ENCODE data around the gene MICB. TPM values are rescaled to one million over a fixed set of nuclear protein-coding genes. Genes with fewer than 3 reads are reported as not detected.
"Not testable (repeated sequence)": the region's sequence is repeated elsewhere in the genome, so short reads cannot be mapped to it uniquely, and the experiment has no call there.

The MICB gene
- total and polyA plus RNA-seq, 7 experiments from 2014 or later = 3.4 to 49.5 (median 12.6) TPM

DNA sequence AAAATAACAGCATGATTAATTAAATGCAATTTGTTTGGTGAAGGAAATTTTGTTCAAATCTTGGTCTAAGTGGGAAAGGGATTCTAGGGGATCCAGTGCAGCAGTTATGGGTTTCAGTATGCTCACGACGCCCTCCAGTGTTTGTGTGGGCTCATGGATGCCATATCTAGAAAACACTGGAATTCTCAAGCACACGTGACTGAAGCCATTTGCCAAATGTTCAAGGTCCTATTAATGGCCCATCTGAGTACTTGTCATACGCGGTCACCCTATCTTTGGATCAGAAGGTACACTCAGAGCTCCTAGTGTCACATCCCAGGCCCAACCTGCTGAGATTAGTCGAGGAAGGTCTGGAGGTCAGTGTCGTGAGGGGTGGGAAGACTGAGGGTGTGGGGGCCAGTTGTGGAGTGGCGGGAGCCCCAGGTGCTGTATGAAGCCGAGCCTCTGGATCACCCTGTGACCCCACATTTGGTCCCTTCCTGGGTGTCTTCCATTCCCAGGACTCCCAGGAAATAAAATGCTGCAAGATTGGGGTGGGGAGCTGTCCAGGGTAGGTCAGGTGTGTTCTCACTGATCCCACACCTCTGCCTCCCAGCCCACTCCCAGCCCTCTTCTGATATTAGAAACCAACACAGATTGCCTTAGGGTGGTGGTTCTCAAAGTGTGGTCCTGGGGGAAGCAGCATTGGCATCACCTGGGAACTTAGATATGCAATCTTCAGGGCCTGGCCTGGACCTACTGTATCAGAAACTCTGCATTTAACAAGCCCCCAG lies 11.7 kb upstream of the MICB start:
- CTCF ChIA-PET; H3K9me3 ChIP-seq (ENCODE audit: control insufficient read depth in 2 of 3, low read length in 3 of 3); H3K9me3 Mint-ChIP-seq; H3K27me3 Mint-ChIP-seq; DNase-seq; H3K36me3 Mint-ChIP-seq; H3K36me3 ChIP-seq (ENCODE audit: control insufficient read depth in 2 of 3, insufficient read depth in 3 of 3, low read length in 3 of 3); H3K27me3 ChIP-seq (ENCODE audit: control insufficient read depth in 2 of 2, insufficient read depth in 2 of 2, low read length in 2 of 2); H3K27ac ChIP-seq (ENCODE audit: low read depth, low read length); intact Hi-C loops (cut with micrococcal nuclease); H3K4me3 ChIP-seq (ENCODE audit: low read length); H3K4me3 Mint-ChIP-seq; H3K27ac Mint-ChIP-seq; H3K4me1 ChIP-seq (ENCODE audit: control insufficient read depth in 2 of 2, insufficient read depth in 2 of 2, low read length in 2 of 2): not testable (repeated sequence)
- POLR2A ChIA-PET = interaction anchor here (2.0 kb wide), 1 partner anchor 55 kb away, joined by 5 read pairs; the partner anchor contains the start of gene DDX39B
- H3K4me1 Mint-ChIP-seq = peaks cover 0 to 17% (median 0%) of the 10 kb centered on the region in 7 donors
- ATAC-seq = peak; percentile 34

DNA sequence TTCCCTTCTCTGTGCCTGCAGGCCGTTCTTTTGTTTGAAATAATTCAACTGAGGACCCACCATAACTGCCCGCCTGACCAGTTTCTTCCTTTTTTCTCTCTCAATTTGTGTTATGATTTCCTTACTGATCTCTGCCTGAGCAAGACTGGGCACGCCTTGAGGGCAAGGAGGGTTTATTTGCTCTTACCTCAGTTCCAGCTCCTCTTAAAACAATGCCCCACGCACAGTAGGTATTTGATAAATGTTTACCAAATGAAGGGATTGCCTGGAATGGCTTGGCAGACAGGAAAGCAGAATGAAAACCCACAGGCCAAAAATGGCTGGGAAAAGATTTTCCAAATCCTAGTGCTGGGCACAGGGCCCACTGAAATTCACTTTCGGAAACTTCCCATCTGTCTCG lies 10.3 kb upstream of the MICB start:
- H3K4me1 ChIP-seq (ENCODE audit: control insufficient read depth in 2 of 2, insufficient read depth in 2 of 2, low read length in 2 of 2); H3K9me3 ChIP-seq (ENCODE audit: control insufficient read depth in 2 of 3, low read length in 3 of 3); H3K27me3 ChIP-seq (ENCODE audit: control insufficient read depth in 2 of 2, insufficient read depth in 2 of 2, low read length in 2 of 2); H3K4me3 ChIP-seq (ENCODE audit: low read length); ATAC-seq; CTCF ChIA-PET; H3K36me3 ChIP-seq (ENCODE audit: control insufficient read depth in 2 of 3, insufficient read depth in 3 of 3, low read length in 3 of 3); H3K27me3 Mint-ChIP-seq; H3K27ac Mint-ChIP-seq; intact Hi-C loops (cut with micrococcal nuclease); DNase-seq; H3K27ac ChIP-seq (ENCODE audit: low read depth, low read length); H3K4me3 Mint-ChIP-seq; H3K9me3 Mint-ChIP-seq; H3K36me3 Mint-ChIP-seq: not testable (repeated sequence)
- POLR2A ChIA-PET = interaction anchor here (2.0 kb wide), 1 partner anchor 54 kb away, joined by 5 read pairs; the partner anchor contains the start of gene DDX39B
- H3K4me1 Mint-ChIP-seq = peaks cover 6 to 23% (median 8%) of the 10 kb centered on the region in 7 donors

DNA sequence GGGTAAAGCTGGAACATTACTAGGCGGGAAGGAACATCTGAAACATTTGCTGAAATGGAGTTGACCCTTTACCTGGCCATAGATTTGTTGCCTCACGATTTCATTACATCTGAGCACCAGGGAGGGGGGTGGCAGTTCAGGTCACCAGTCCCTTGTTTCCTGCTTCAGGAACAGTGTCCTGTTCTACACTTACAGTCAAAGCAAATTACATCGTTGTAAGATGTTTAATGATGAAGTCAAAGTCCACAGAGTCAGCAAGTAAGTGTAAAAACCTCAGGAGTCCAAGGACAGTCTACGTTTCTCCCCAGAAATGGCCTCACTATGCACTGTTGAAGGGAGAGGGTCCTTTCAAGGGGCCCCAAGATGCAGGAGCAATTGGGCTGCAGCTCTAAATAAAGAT lies 8.9 kb upstream of the MICB start:
- Histone ChIP-seq H3K27me3 (ENCODE audit: control insufficient read depth in 2 of 2, insufficient read depth in 2 of 2, low read length in 2 of 2) (no peaks in the 10 kb centered on the region), H3K27ac (ENCODE audit: low read depth, low read length) (no peak overlapping the region), H3K9me3 (ENCODE audit: control insufficient read depth in 2 of 3, low read length in 3 of 3) (no peaks in the 10 kb centered on the region), H3K4me1 (ENCODE audit: control insufficient read depth in 2 of 2, insufficient read depth in 2 of 2, low read length in 2 of 2) (peaks cover 4 to 9% of the 10 kb centered on the region in 2 donors), H3K36me3 (ENCODE audit: control insufficient read depth in 2 of 3, insufficient read depth in 3 of 3, low read length in 3 of 3) (peaks cover 0 to 4% (median 0%) of the 10 kb centered on the region in 3 experiments), H3K4me3 (ENCODE audit: low read length) (no peak overlapping the region)
- H3K27ac Mint-ChIP-seq = no peak overlapping the region
- peaks cover 0 to 10% (median 0%) of the 10 kb centered on the region in 5 donors for H3K36me3 Mint-ChIP-seq
- ATAC-seq (no peak), DNase-seq (no peak)
- H3K9me3 Mint-ChIP-seq = no peaks in the 10 kb centered on the region
- peaks cover 15 to 32% (median 16%) of the 10 kb centered on the region in 7 donors for H3K4me1 Mint-ChIP-seq
- H3K4me3 Mint-ChIP-seq = no peak overlapping the region
- intact Hi-C loops (cut with micrococcal nuclease) = no loop called here
- ChIA-PET POLR2A (interaction anchor here (0.6 to 1.3 kb wide), 3 partner anchors 15 to 67 kb away, joined by 3 read pairs; no protein-coding TSS in a partner anchor), CTCF (interaction anchor here (1.4 kb wide), 1 partner anchor 94 kb away, joined by 7 read pairs; no protein-coding TSS in a partner anchor)
- H3K27me3 Mint-ChIP-seq = no peaks in the 10 kb centered on the region

DNA sequence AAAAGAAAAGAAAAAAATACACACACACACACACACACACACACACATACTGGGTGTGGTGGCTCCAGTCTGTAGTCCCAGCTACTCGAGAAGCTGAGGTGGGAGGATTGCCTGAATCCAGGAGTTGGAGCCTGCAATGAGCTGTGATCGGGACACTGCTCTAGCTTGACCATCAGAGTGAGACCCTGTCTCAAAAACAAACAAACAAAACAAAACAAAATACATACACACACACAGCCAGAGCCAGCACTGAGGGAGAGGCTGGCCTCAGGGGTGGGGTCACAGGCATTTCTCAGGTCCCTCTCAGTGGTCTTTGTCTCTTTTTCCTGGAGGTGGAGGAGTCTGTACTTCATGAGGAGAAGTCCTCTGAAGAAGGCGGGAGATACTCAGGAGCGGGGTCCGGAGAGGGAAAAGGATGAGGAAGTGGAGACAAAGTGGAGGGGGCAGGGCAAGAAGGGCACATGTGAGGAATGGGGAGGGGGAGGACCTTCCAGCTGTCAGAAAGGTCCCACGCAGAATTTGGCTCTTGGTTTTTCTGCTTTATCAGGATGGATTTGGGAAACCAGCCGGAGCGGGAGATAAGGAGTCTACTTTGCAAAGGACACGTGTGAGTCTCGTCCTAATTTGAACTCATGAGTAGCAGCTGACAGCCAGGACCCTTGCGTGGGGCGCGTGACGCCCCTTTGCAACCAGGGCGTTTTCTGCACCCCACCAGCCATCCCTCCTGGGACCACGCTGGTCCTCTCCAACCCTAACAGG lies 7.7 kb upstream of the MICB start:
- H3K27ac Mint-ChIP-seq = peak overlapping the region in 4 of 9 donors; percentile 21 to 64 (median 48)
- ATAC-seq (no peak), DNase-seq (no peak)
- H3K9me3 Mint-ChIP-seq = no peaks in the 10 kb centered on the region
- Histone ChIP-seq H3K4me1 (ENCODE audit: control insufficient read depth in 2 of 2, insufficient read depth in 2 of 2, low read length in 2 of 2) (peaks cover 5 to 9% of the 10 kb centered on the region in 2 donors), H3K36me3 (ENCODE audit: control insufficient read depth in 2 of 3, insufficient read depth in 3 of 3, low read length in 3 of 3) (peaks cover 0 to 8% (median 0%) of the 10 kb centered on the region in 3 experiments), H3K9me3 (ENCODE audit: control insufficient read depth in 2 of 3, low read length in 3 of 3) (no peaks in the 10 kb centered on the region), H3K27ac (ENCODE audit: low read depth, low read length) (no peak overlapping the region), H3K4me3 (ENCODE audit: low read length) (no peak overlapping the region), H3K27me3 (ENCODE audit: control insufficient read depth in 2 of 2, insufficient read depth in 2 of 2, low read length in 2 of 2) (no peaks in the 10 kb centered on the region)
- H3K4me1 Mint-ChIP-seq = peaks cover 16 to 35% (median 19%) of the 10 kb centered on the region in 7 donors
- H3K36me3 Mint-ChIP-seq = peaks cover 0 to 14% (median 0%) of the 10 kb centered on the region in 5 donors
- H3K4me3 Mint-ChIP-seq = peak overlapping the region in 2 of 10 donors; percentile 30 to 47
- POLR2A ChIA-PET = interaction anchor here (0.6 to 1.3 kb wide), 2 partner anchors 51 to 107 kb away, joined by 3 to 5 read pairs; no protein-coding TSS in a partner anchor
- no peaks in the 10 kb centered on the region for H3K27me3 Mint-ChIP-seq
- intact Hi-C loops (cut with micrococcal nuclease) = loop anchor here (5.0 to 10.0 kb wide), 5 partner anchors 177 to 705 kb away; partner anchors contain the start of genes CSNK2B (in 1 of the 2), GPSM3 (in 1 of the 2), LY6G5B (in 1 of the 2) and NEU1 (in 1 of the 2)
- CTCF ChIA-PET = interaction anchor here (1.4 kb wide), 1 partner anchor 93 kb away, joined by 7 read pairs; no protein-coding TSS in a partner anchor

DNA sequence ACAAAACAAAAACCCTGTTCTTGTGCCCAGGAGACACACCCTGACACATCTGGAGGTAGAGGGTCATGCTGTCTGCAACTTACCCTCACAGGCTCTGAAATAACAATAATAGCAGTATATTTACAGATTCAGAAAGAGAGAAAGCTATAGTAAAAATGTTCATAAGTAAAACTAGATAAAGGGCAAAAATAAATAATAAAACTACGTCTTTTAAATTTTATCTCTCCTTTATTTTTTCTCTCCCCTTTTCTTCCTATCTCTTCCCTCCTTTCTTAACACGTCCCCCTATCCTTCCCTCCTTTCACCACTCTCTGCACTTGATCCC lies 4.4 kb upstream of the MICB start:
- not testable (repeated sequence) for H3K36me3 ChIP-seq (ENCODE audit: control insufficient read depth in 2 of 3, insufficient read depth in 3 of 3, low read length in 3 of 3); H3K9me3 Mint-ChIP-seq; DNase-seq; H3K27me3 Mint-ChIP-seq; H3K27me3 ChIP-seq (ENCODE audit: control insufficient read depth in 2 of 2, insufficient read depth in 2 of 2, low read length in 2 of 2); H3K9me3 ChIP-seq (ENCODE audit: control insufficient read depth in 2 of 3, low read length in 3 of 3); ATAC-seq
- intact Hi-C loops (cut with micrococcal nuclease) = loop anchor here (1.0 to 10.0 kb wide), 8 partner anchors 87 to 701 kb away; partner anchors contain the start of genes CSNK2B (in 1 of the 2), GPSM3 (in 1 of the 2), LY6G5B (in 1 of the 2) and MICA (in 1 of the 2)
- H3K4me3 ChIP-seq (ENCODE audit: low read length) = peak overlapping the region; percentile 87
- H3K27ac ChIP-seq (ENCODE audit: low read depth, low read length) = peak overlapping the region; percentile 81
- H3K36me3 Mint-ChIP-seq = peaks cover 0 to 16% (median 0%) of the 10 kb centered on the region in 5 donors
- H3K4me1 Mint-ChIP-seq = peaks cover 37 to 55% (median 45%) of the 10 kb centered on the region in 7 donors
- peak overlapping the region; percentile 78 to 93 (median 88) for H3K4me3 Mint-ChIP-seq
- H3K4me1 ChIP-seq (ENCODE audit: control insufficient read depth in 2 of 2, insufficient read depth in 2 of 2, low read length in 2 of 2) = peaks cover 17 to 24% of the 10 kb centered on the region in 2 donors
- ChIA-PET POLR2A (interaction anchor here (0.7 to 7.8 kb wide), 4 partner anchors 9 to 87 kb away, joined by 3 to 77 read pairs (median 20); partner anchors contain the start of genes DDX39B and LTB), CTCF (interaction anchor here (0.5 to 4.2 kb wide), 8 partner anchors 10 to 369 kb away, joined by 3 to 35 read pairs (median 6); partner anchors contain the start of genes DDX39B, LTB, NCR3 and NEU1)
- H3K27ac Mint-ChIP-seq = peak overlapping the region; percentile 36 to 98 (median 87)
